ENCODE results near the gene PCBP3.
"Not testable (repeated sequence)": the region's sequence is repeated elsewhere in the genome, so short reads cannot be mapped to it uniquely, and the experiment has no call there.

The PCBP3 gene

DNA sequence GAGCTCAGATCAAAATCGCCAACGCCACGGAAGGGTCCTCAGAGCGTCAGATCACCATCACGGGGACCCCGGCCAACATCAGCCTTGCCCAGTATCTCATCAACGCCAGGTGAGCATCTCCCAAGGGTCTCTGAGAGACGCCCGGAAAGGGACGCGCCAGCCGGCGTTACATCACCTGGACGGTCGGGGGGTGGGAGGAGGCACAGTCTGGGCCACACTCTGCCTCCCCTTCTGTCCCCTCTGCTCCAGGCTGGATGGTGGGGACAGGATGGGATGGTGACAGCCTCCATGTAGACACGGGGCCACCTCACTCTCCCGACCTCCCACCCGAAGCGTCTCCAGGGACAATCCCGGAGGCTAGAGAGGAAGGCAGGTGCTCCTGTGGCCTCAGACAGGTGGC, 296.6 kb downstream of the PCBP3 start:
- DNase-seq, result no peak

- no peak for DNase-seq
Observed at GRCh38 chr21:45940621-45941337, 297.3 kb downstream of the PCBP3 start.

DNA sequence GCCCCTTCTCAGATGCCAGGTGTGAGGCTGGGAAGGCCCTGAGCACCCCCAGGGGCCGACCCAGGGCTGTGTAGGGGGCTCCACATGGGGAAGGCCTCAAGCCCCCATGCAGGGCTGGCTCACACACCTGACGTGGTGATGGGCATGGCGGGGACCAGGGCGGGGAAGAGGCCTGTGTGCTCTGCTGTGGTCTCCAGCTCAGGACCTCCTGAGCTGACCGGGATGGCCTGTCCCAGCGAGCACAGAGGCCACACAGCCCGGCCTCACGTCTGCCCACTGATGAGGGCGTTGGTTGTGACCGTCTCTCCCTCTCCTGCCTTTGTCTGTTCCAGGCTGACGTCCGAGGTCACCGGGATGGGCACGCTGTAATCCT, 297.8 kb downstream of the PCBP3 start:
- DNase-seq, result no peak

DNA sequence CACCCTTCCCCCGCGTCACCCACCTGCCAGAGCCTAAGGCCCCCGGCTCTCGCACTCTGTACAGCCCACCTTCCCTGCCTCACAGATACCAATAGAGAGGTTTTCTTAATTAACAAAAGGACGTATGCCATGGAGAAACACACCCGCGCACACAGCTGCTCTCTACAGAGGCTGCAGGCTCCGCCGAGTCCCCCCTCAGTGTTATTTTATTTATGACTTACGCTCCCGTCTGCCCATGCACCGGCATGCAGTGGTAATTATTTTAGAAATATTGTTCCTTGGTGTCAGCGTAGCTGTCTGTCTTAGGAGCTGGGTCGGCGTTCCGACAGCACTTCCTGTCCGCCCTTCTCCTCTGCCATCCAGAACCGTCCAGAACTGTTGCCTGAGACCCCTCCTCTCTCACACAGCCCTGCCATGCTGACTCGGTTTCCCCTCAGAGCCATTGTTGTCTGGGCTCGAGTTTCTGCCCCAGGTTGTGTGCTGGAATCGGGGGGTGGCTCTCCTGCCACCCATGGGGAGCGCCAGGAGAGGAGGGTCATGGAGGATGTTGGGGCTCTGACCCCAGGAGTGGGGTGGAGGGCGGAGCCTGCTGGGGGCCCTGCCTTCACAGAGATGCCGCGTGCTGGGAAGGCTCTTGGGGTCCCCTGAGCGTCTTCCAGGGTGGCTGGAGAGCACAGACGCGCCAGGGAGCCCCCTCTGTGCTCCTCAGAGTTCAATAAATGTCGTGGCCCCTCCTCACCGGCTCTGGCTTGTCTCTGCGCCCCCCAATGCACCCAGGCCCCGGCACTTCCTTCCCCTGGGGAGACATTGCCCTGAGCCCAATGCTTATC, 298.4 kb downstream of the PCBP3 start:
- DNase-seq, result no peak

DNA sequence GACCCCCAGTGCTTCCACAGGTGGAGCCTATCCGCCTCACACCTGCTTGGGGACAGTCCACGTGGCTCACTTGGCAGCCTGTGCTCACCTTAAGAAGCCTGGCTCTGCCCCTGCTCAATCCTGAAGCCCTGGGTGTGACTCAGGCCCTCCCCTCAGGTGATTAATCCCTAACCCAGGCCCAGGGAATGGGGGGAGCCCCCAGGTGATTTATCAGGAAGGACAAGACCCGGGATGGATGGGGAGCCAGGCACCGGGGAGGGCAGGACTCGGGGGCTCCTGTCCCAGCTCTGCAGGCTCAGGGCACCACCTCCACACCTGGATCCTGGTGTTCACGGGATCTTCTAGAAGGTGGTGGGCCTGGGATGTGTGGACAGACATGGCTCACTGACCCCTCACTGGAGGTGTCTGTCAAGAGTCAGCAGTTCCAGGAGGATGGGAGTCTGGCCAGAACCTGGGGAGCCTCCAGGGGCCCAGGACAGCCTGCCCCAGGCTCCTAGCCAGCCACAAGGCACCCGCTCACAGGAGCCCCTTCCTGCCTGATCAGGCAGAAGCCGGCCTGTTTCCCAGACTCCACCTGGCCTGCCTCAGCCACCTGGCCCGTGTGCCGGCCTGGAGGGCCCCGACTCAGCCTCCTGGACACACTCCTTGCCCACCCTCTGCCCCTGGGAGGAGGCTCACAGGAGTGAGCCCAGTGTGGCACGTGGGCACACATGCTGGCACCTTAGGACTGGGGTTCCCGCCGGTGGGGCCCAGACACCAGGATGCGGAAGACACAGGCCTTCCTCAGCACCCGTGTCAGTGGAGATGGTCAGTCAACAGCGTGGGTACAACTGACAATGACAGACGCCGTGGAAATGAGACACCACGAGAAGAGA, 299.5 kb downstream of the PCBP3 start:
- DNase-seq, result no peak

- no peak for DNase-seq
Observed at GRCh38 chr21:45943630-45944540, 300.4 kb downstream of the PCBP3 start.

DNA sequence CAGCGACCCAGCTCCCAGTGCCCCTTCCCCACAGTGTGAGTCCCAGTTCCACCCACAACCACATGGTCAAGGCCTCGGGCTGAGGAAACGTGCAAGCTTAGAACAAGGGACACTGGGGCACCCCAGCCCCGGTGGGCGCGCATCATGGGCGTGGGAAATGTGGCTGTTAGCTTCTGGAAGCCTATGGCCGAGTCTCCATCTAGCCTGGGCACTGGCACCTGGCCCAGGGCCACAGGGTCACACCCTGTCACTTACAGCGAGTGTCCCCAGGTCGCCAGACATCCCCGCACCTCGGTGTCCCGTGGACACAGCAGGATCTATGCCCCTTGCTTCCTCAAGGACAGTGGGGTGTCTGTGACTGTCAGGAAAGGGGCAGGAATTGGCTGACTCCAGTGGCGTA, 301.1 kb downstream of the PCBP3 start:
- DNase-seq, result no peak

DNA sequence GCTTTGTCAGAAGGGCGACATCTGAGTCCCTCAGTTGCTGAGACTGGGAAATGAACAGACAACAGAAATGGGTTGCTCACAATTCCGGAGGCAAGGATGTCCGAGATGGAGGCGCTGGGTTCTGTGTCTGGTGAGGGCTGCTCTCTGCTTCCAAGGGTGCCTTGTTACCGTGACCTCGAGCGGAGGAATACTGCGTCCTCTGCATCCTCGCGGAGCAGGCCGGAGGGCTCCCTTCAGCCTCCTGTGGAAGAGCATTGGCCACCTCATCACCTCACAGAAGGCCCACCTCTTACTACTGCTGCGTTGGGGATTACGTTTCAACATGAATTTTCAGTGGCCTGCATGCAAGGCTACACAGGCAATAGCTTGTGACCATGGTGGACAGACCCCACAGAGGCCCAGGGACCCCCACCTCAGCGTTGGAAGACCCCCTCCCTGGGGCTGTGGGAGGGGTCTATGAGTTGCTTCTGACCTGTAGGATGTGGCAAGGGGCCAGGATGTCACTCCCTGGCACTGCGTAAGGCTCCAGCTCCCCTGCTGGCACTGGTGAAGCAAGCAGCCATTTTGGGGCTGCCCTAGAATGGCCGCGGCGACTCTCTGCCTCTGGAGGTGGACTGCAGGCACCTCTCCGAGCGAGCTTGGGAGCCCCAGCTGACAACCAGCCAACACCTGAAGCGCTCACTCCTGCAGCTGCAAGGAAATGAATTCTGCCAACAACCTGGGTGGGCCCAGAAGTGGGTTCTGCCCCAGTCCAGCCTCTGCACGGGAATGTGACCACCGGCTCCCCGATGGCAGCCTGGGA, 301.7 kb downstream of the PCBP3 start:
- DNase-seq, result no peak

DNA sequence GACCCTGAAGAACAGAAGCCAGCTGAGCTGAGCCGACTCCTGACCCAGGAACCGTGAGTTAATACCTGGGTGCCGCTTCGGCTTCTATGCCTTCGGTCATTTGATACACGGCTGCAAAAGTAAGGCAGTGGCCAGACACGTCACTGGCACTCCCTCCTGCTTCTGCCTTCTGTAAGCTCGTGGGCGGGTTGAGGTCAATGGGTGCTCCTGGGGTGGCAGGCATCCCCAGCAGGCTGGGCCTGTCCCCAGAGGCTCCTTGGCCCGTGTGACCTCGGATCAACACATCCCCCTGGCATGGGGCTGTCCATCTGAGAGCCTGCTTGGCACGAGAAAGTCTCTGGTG, 302.3 kb downstream of the PCBP3 start:
- no peak for DNase-seq

DNA sequence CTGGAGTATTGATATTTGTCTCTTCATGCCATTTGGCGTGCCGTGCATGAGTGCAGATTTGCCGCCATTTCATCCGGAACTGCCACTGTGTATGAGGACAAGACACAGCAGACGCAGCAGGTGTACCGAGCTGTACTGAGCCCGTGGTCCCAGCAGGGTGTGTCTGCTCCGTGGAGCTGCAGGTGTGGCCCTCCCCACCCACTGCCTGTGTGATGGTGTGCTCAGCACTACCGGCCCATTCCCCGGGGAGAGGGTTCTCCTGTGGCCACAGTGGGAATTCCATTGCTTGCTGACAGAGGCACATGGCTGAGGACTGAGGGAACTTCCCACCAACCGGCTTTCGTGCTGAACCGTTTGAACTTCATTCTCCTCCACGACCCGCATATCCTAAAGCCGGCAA, 303.8 kb downstream of the PCBP3 start:
- DNase-seq, result no peak

GRCh38 chr21:45947716-45948255, 304.3 kb downstream of the PCBP3 start:
- DNase-seq, result no peak

DNA sequence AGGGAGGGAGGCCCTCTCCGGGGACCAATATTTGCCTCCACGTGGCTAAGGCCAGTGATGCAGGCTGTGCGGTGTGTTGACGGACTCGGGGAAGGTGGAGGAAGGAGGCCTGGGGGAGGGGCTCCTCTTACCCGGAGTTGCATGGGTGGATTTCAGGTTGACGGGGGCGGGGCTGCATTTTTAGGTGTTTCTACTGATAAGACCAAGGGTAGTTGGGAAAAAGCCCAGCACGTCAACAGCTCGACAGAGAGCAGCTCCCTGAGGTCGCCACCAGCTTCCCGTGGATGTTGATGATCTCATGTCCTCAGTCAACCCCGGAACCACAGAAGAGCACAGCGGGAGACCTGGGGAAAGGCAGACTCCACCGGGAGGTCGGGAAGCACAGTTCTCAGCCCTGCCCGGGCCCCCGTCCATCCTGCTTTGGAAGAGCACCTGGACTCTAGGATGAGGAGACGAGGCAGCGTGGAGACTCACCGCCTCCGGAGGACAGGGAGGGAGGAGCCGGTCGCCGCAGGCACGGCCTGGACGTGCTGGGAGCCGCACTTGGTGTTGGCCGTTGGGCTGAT, 305.1 kb downstream of the PCBP3 start:
- DNase-seq, result no peak

DNA sequence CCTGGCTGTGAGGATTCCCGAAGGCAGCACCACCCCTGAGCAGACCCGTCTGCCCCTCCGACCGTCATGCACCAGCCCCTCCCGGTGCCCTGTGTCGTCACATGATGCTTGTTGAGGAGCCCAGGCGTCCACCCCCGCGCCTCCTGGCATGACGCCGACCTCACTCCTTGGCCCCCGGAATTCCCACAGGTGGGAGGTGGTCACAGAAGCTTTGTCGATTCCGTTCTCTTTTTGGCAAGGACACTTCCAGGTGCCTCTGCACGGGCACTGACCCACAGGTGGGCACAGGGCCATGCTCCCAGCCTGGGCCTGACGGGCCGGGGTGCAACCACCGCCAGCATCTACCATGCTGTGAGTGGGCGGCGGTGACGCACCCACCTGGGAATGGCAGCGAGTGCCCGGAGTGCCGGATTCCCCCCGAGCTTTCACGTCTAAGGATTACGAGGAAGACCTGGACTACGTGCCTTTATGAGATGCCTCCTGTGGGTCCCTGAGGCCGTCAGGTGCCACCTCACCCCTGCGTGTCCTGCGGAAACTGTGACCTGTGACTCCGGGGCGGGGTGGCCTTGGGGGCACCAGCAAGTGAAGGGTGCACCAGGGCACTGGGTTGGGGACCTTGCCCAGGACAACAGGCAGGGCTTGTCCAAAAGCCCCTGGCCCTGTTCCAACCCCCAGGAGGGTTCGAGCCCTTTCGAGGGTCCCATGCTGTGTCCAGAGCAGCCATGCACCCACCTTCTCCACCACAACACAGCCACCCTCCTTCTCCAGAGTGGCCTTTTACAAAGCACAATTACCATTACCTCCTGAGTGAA, 306.6 kb downstream of the PCBP3 start:
- DNase-seq, result no peak

DNA sequence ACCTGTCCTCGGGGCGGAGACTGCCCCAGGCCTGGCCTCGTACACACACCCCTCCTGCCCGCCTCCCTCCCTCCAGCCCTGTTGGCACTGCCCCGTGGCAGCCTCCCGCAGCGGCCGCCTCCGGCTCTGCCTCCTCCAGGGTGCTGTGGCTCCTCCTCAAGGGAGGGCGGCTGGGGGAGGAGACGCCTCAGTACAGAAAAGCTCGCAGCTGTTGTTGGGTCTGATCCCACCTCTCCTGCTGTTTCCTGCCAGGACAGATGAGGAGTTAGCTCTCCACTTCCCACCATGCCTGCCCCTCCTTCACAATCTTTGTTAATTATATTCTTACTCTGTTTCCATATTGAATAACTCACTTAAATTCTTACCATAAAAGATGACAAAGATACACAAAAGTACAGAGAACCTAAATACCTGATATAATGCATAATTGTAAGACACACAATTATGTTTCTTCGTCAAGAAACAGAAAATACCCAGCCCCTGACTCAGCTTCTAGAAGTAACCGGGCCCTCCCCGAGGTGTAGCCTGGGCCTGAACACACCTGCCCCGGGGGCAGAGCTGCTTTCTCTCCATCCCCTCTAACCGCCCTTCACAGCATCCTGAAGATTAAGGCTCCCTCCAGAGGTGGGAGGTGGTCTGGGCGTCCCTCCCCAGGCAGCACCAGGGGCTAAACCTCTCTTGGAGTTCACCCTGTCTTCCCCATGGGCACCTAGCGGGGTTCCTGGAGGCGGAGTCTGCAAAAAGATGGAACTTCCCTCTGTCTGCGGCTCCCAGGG, 307.4 kb downstream of the PCBP3 start:
- no peak for DNase-seq

DNA sequence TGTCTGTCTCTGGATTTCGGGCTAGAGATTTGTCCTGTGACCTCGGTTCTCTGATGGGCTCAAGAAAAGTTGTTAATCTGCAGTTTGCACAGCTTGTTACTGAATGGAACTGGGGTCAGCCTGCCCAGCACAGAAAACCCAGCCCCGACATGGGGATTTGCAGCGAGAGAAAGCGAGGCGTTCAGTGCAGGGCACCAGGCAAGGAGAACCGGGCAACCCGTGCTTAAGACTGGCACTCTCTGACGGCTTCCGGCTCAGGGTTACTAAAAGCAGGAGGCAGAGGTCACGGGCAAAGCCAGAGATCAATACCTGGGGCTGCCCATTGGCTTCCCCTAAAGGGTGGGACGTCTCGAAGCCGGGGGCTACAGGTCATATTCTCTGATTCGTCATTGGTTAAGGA, 308.2 kb downstream of the PCBP3 start:
- DNase-seq, result no peak

GRCh38 chr21:45952527-45952926, 309.0 kb downstream of the PCBP3 start:
- DNase-seq, result not testable (repeated sequence)

- DNase-seq, result no peak
Observed at GRCh38 chr21:45952974-45953373, 309.4 kb downstream of the PCBP3 start.

- DNase-seq, result no peak
Observed at GRCh38 chr21:45954261-45954660, 310.7 kb downstream of the PCBP3 start.

DNA sequence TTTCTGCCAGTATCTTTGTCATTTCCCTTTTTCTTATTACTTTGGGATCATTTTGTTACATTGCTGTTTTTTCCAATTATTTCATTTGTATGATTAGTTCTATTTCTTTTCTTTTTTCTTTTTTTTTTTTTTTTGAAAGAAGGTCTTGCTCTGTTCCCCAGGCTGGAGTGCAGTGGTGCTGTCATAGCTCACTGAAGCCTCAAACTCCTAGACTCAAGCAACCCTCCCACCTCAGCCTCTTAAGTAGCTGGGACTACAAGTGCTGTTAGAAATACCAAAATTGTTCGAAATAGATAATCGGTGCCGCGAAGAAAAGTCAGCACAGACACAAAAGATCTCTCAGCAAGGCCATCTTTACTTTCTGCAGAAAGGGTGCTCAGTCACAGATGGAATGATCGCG, 311.4 kb downstream of the PCBP3 start:
- no peak for DNase-seq
